H1 (cell line): ENCODE results near the gene AHI1. TPM values are rescaled to one million over a fixed set of nuclear protein-coding genes. Genes with fewer than 3 reads are reported as not detected.
A peak's percentile ranks its signal among the peaks of the same experiment; 100 is the strongest.

Source experiments
- BRCA1 ChIP-seq: IDR thresholded peaks from 2 replicates; pipeline ENCODE4 v1.6.1; 2012; ENCODE audit warnings: low read depth, low read length, improper control_type of control experiment
- CTCF ChIP-seq, 3 experiments: IDR thresholded peaks; 1 replicate in 2 of 3; 2 replicates in 1 of 3; pipeline versions ENCODE4 v1.5.1 to v1.6.1; 2011; ENCODE audit warnings: low read length in 3 of 3, mild to moderate bottlenecking in 3 of 3, inconsistent platforms in 2 of 3, low read depth in 1 of 3, moderate library complexity in 1 of 3; ENCODE audit not compliant: insufficient read depth in 1 of 3; ENCODE audit errors: control extremely low read depth in 1 of 3
- EP300 ChIP-seq, 2 experiments: IDR thresholded peaks; 1 replicate in 1 of 2; 2 replicates in 1 of 2; pipeline ENCODE4 v1.6.1; 2011 to 2012; ENCODE audit warnings: low read depth in 2 of 2, low read length in 2 of 2, mild to moderate bottlenecking in 2 of 2, borderline replicate concordance in 1 of 2, inconsistent platforms in 1 of 2, moderate library complexity in 1 of 2
- GTF2F1 ChIP-seq: IDR thresholded peaks from 2 replicates; pipeline ENCODE4 v1.6.1; 2012; ENCODE audit warnings: low read depth, low read length, improper control_type of control experiment, borderline replicate concordance
- HDAC2 ChIP-seq, 2 experiments: fragments of 300-600 bp in 1 of 2; sonication (generic) in 1 of 2; IDR thresholded peaks; 2 replicates each; pipeline ENCODE4 v1.6.1; 2011 to 2012; ENCODE audit warnings: low read depth in 2 of 2, low read length in 2 of 2, mild to moderate bottlenecking in 2 of 2, moderate library complexity in 2 of 2, borderline replicate concordance in 1 of 2, inconsistent platforms in 1 of 2
- POLR2A ChIP-seq, 2 experiments: IDR thresholded peaks; 1 replicate in 1 of 2; 2 replicates in 1 of 2; pipeline ENCODE4 v1.6.1; 2011; ENCODE audit warnings: low read depth in 2 of 2, low read length in 2 of 2, mild to moderate bottlenecking in 2 of 2; ENCODE audit errors: control extremely low read depth in 1 of 2
- POLR2AphosphoS5 ChIP-seq: IDR thresholded peaks from 2 replicates; pipeline ENCODE4 v1.6.1; 2011; ENCODE audit warnings: low read depth, low read length
- RAD21 ChIP-seq, 2 experiments: IDR thresholded peaks in 1 of 2; conservative IDR thresholded peaks in 1 of 2; 2 replicates each; pipeline ENCODE4 v1.6.1; 2011; ENCODE audit warnings: low read depth in 2 of 2, low read length in 2 of 2, improper control_type of control experiment in 1 of 2, inconsistent platforms in 1 of 2, mild to moderate bottlenecking in 1 of 2, moderate library complexity in 1 of 2
- RXRA ChIP-seq: IDR thresholded peaks from 2 replicates; pipeline ENCODE4 v1.6.1; 2011; ENCODE audit warnings: low read depth, mild to moderate bottlenecking, low read length, moderate library complexity; ENCODE audit not compliant: insufficient read depth
- SIRT6 ChIP-seq: IDR thresholded peaks from one replicate; pipeline ENCODE4 v1.7.1; 2012; ENCODE audit warnings: low read length, inconsistent platforms
- YY1 ChIP-seq: IDR thresholded peaks from 2 replicates; pipeline ENCODE4 v1.6.1; 2011; ENCODE audit warnings: low read depth, mild to moderate bottlenecking, low read length
- polyA plus RNA-seq, 7 experiments: library from polyadenylated mRNA; depleted of rRNA in 3 of 7; stranded (reverse) in 5 of 7; unstranded in 2 of 7; fragments of >200 nt in 5 of 7; fragments of 200-250 nt in 2 of 7; gene quantifications; 1 replicate in 5 of 7; 2 replicates in 1 of 7; 4 replicates in 1 of 7; pipeline versions ENCODE4 v1.2.1 to v1.2.3, GENCODE V29; 2011 to 2013; ENCODE audit warnings: missing spikeins in 2 of 7, mixed read lengths in 2 of 7
- total RNA-seq: library from RNA; stranded (reverse); fragmentation: NEBNext Ultra II Directional; extraction: Animal tissue kit (Norgen Biotek cat#: 25700); gene quantifications from 2 replicates; pipeline ENCODE4 v1.2.1, GENCODE V29; 2021

AHI1 gene
- total and polyA plus RNA-seq, 2 of the 8 experiments (the other 6 are each of a cell fraction or from before 2014, with no cell fraction given): 4.2 to 19.6 TPM

- TF ChIP-seq RAD21 (IDR thresholded peaks at IDR 0.05 in 1 of 2, conservative IDR thresholded peaks at IDR 0.05 in 1 of 2; ENCODE audit: low read depth in 2 of 2, low read length in 2 of 2) (peak in 1 of 2 experiments; percentile 7; a peak in 2 of 4 replicates), EP300 (IDR thresholded peaks at IDR 0.05; ENCODE audit: borderline replicate concordance in 1 of 2, low read depth in 2 of 2, low read length in 2 of 2) (no peak), RXRA (no peak), YY1 (peak; percentile 61; the same call in 1 of the 2 replicates), POLR2AphosphoS5 (no peak), POLR2A (IDR thresholded peaks at IDR 0.05; ENCODE audit: control extremely low read depth in 1 of 2, low read depth in 2 of 2, low read length in 2 of 2) (no peak), CTCF (IDR thresholded peaks at IDR 0.05; ENCODE audit: control extremely low read depth in 1 of 3, insufficient read depth in 1 of 3, low read depth in 1 of 3, low read length in 3 of 3) (peak in 2 of 3 experiments; percentile 8 to 34; a peak in 2 of 4 replicates), BRCA1 (no peak), GTF2F1 (no peak), SIRT6 (no peak), HDAC2 (IDR thresholded peaks at IDR 0.05; ENCODE audit: borderline replicate concordance in 1 of 2, low read depth in 2 of 2, low read length in 2 of 2) (no peak)
These were observed 183.0 kb downstream of the AHI1 start (continued) for GRCh38 chr6:135314543-135314942.
